Endodermal cell (in vitro differentiated cells): Measurements from ENCODE around the gene AP5S1. TPM values are rescaled to one million over a fixed set of nuclear protein-coding genes. Genes with fewer than 3 reads are reported as not detected.

Experiments used
- DNase-seq: peaks from one replicate; pipeline ENCODE4 v3.0.0-alpha.2; 2017
- H3K27ac ChIP-seq: 2 replicates; pipeline ENCODE4 v1.5.1; 2013; ENCODE audit warnings: mild to moderate bottlenecking, low read depth, low read length, moderate library complexity
- H3K27me3 ChIP-seq: 2 replicates; pipeline ENCODE4 v1.6.1; 2013; ENCODE audit warnings: mild to moderate bottlenecking, low read length, moderate library complexity; ENCODE audit not compliant: insufficient read depth, control insufficient read depth, poor library complexity, severe bottlenecking
- H3K36me3 ChIP-seq: 2 replicates; pipeline ENCODE4 v1.7.0; 2013; ENCODE audit warnings: mild to moderate bottlenecking, low read length, moderate library complexity; ENCODE audit not compliant: control insufficient read depth, insufficient read depth
- H3K4me1 ChIP-seq: one replicate; pipeline ENCODE4 v1.7.0; 2013; ENCODE audit warnings: low read length; ENCODE audit not compliant: control insufficient read depth, insufficient read depth
- H3K4me3 ChIP-seq: 2 replicates; pipeline ENCODE4 v1.5.1; 2013; ENCODE audit warnings: mild to moderate bottlenecking, low read length, moderate library complexity
- H3K9ac ChIP-seq: 2 replicates; pipeline ENCODE4 v1.6.1; 2013; ENCODE audit warnings: mild to moderate bottlenecking, low read length, moderate library complexity; ENCODE audit not compliant: poor library complexity, severe bottlenecking; ENCODE audit errors: extremely low read depth
- H3K9me3 ChIP-seq: 2 replicates; pipeline ENCODE4 v1.6.1; 2013; ENCODE audit warnings: mild to moderate bottlenecking, low read length, moderate library complexity; ENCODE audit not compliant: control insufficient read depth
- H3K27ac Mint-ChIP-seq: 2 replicates; pipeline ENCODE4 v1.8.0; 2020; ENCODE audit warnings: mixed read lengths
- H3K27me3 Mint-ChIP-seq: 2 replicates; pipeline ENCODE4 v1.8.0; 2021; ENCODE audit warnings: mild to moderate bottlenecking, mixed read lengths; ENCODE audit not compliant: insufficient read depth
- H3K36me3 Mint-ChIP-seq: 2 replicates; pipeline ENCODE4 v1.8.0; 2020; ENCODE audit warnings: low read depth, mixed read lengths
- H3K4me1 Mint-ChIP-seq: 2 replicates; pipeline ENCODE4 v1.8.0; 2020; ENCODE audit warnings: mixed read lengths
- H3K4me3 Mint-ChIP-seq: 2 replicates; pipeline ENCODE4 v1.8.0; 2020; ENCODE audit warnings: mild to moderate bottlenecking, moderate library complexity, mixed read lengths
- H3K9me3 Mint-ChIP-seq: 2 replicates; pipeline ENCODE4 v1.8.0; 2020; ENCODE audit warnings: mild to moderate bottlenecking, mixed read lengths
- CTCF ChIP-seq: fragments of 200-600 bp; sonication (generic); conservative IDR thresholded peaks from 2 replicates; pipeline ENCODE4 v1.5.0; 2021; ENCODE audit warnings: antibody characterized with exemption, mild to moderate bottlenecking
- WGBS, 2 experiments: methylation state at CpG; one replicate each; pipeline versions ENCODE4 v1.1.5 to v1.1.7; 2013; ENCODE audit warnings: missing lambda C conversion rate in 2 of 2, mixed read lengths in 1 of 2; ENCODE audit not compliant: insufficient coverage in 1 of 2, insufficient read length in 1 of 2; 5-methylcytosine and 5-hydroxymethylcytosine counted together
- total RNA-seq, 2 donors: library from RNA; stranded (reverse); fragmentation: NEBNext Ultra II Directional in 1 of 2; extraction: Animal tissue kit (Norgen Biotek cat#: 25700) in 1 of 2; gene quantifications; 2 replicates in 1 of 2; 3 replicates in 1 of 2; pipeline ENCODE4 v1.2.1, GENCODE V29; 2021

AP5S1 gene
- total RNA-seq, 2 donors from 2014 or later, result 5.1 to 6.1 TPM

DNA sequence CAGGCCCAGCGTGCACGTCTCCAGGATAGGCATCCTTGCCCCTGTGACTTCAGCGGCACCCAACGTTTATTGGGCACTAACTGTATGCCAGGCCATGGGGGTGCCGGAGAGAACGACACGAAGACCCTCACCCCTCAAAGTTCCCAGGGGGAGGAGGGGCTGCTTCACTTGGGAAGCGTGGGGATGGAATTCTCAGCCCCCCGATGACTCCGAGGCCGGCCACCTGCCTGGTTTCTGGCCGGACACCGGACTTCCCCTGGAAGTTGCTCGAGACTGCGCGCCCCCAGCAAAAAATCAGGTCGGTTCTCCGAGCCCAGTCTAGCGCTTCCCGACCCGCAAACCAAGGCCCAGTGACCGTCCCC is 26.0 kb downstream of the AP5S1 start:
- Mint-ChIP-seq H3K9me3 (no peaks in the 10 kb centered on the region), H3K27me3 (no peaks in the 10 kb centered on the region), H3K4me1 (peaks cover 12% of the 10 kb centered on the region), H3K27ac (peak overlapping the region; percentile 79), H3K36me3 (peaks cover 8% of the 10 kb centered on the region), H3K4me3 (peak overlapping the region; percentile 81)
- peaks cover 7% of the 10 kb centered on the region for H3K4me1 ChIP-seq
- H3K27ac ChIP-seq, result no peak overlapping the region
- H3K9ac ChIP-seq, result peak overlapping the region; percentile 77
- no peaks in the 10 kb centered on the region for H3K36me3 ChIP-seq
- no peak for DNase-seq
- no peaks in the 10 kb centered on the region for H3K9me3 ChIP-seq
- WGBS, 2 experiments, result 0 to 1% methylated on average over 15 to 22 of the region's 22 CpGs
- H3K4me3 ChIP-seq, result peak overlapping the region; percentile 95
- no peaks in the 10 kb centered on the region for H3K27me3 ChIP-seq
- no peak for TF ChIP-seq CTCF

GRCh38 chr20:3846740-3847428 is 26.5 kb downstream of the AP5S1 start, which contains the start of gene MAVS:
Gene MAVS (plus strand): TSS chr20:3846834. CDS start chr20:3854625, 7,791 bp downstream.
- peaks cover 8% of the 10 kb centered on the region for H3K36me3 Mint-ChIP-seq
- H3K27ac Mint-ChIP-seq, result peak within 1 kb of the TSS; percentile 87
- Histone ChIP-seq H3K27ac (peak within 1 kb of the TSS; percentile 21), H3K4me1 (peaks cover 7% of the 10 kb centered on the region), H3K4me3 (peak within 1 kb of the TSS; percentile 95), H3K9me3 (no peaks in the 10 kb centered on the region), H3K27me3 (no peaks in the 10 kb centered on the region), H3K36me3 (no peaks in the 10 kb centered on the region), H3K9ac (peak within 1 kb of the TSS; percentile 77)
- peak; percentile 35 for TF ChIP-seq CTCF
- no peaks in the 10 kb centered on the region for H3K27me3 Mint-ChIP-seq
- H3K9me3 Mint-ChIP-seq, result no peaks in the 10 kb centered on the region
- peak within 1 kb of the TSS; percentile 81 for H3K4me3 Mint-ChIP-seq
- peaks cover 12% of the 10 kb centered on the region for H3K4me1 Mint-ChIP-seq
- DNase-seq, result peak; percentile 96
- 0 to 1% methylated on average over 16 to 72 of the region's 72 CpGs for WGBS, 2 experiments

- no peak for DNase-seq
- peak overlapping the region; percentile 95 for H3K4me3 ChIP-seq
- peaks cover 7% of the 10 kb centered on the region for H3K4me1 ChIP-seq
- no peak for TF ChIP-seq CTCF
- no peaks in the 10 kb centered on the region for H3K9me3 ChIP-seq
- no peaks in the 10 kb centered on the region for H3K9me3 Mint-ChIP-seq
- peaks cover 8% of the 10 kb centered on the region for H3K4me1 Mint-ChIP-seq
- H3K36me3 ChIP-seq, result no peaks in the 10 kb centered on the region
- H3K27me3 ChIP-seq, result no peaks in the 10 kb centered on the region
- H3K36me3 Mint-ChIP-seq, result peaks cover 11% of the 10 kb centered on the region
- no peak overlapping the region for H3K27ac ChIP-seq
- H3K27ac Mint-ChIP-seq, result peak overlapping the region; percentile 87
- 47 to 68% methylated on average over 6 to 8 of the region's 8 CpGs for WGBS, 2 experiments
- H3K27me3 Mint-ChIP-seq, result no peaks in the 10 kb centered on the region
- peak overlapping the region; percentile 77 for H3K9ac ChIP-seq
- peak overlapping the region; percentile 81 for H3K4me3 Mint-ChIP-seq
Measured at GRCh38 chr20:3847429-3847940, 27.1 kb downstream of the AP5S1 start.
